Lung (tissue), 12 donors: ENCODE measurements around the gene CDK16. TPM values are rescaled to one million over a fixed set of nuclear protein-coding genes. Genes with fewer than 3 reads are reported as not detected.

ENCODE experiments used
- ATAC-seq: fragments of 200-7000 bp; cut with Tn5 transposase; one replicate; pipeline ENCODE4 v1.9.1; 2020; ENCODE audit warnings: moderate number of reproducible peaks; ENCODE audit not compliant: insufficient read depth, low FRiP score
- DNase-seq, 3 donors: peaks; one replicate each; pipeline ENCODE4 v3.0.0-alpha.2; 2013 to 2017
- H3K27ac ChIP-seq, 2 donors: one replicate each; pipeline ENCODE4 v1.5.1; 2013; ENCODE audit warnings: mild to moderate bottlenecking in 2 of 2, moderate library complexity in 2 of 2, control low read depth in 1 of 2, inconsistent platforms in 1 of 2, low read depth in 1 of 2, low read length in 1 of 2
- H3K27me3 ChIP-seq, 3 donors: one replicate each; pipeline ENCODE4 v1.5.1; 2013; ENCODE audit warnings: low read length in 2 of 3; ENCODE audit not compliant: control insufficient read depth in 3 of 3, insufficient read depth in 3 of 3
- H3K36me3 ChIP-seq, 4 donors: one replicate each; pipeline ENCODE4 v1.5.1; 2013; ENCODE audit warnings: low read length in 4 of 4, mild to moderate bottlenecking in 1 of 4, moderate library complexity in 1 of 4; ENCODE audit not compliant: control insufficient read depth in 4 of 4, insufficient read depth in 4 of 4
- H3K4me1 ChIP-seq, 5 donors: one replicate each; pipeline ENCODE4 v1.5.1; 2013; ENCODE audit warnings: low read length in 5 of 5, mild to moderate bottlenecking in 2 of 5, moderate library complexity in 1 of 5; ENCODE audit not compliant: control insufficient read depth in 5 of 5, insufficient read depth in 5 of 5
- H3K4me3 ChIP-seq: one replicate; pipeline ENCODE4 v1.5.1; 2013; ENCODE audit warnings: mild to moderate bottlenecking, control low read depth, moderate library complexity
- H3K9ac ChIP-seq, 2 donors: one replicate each; pipeline ENCODE4 v1.5.1; 2013; ENCODE audit warnings: low read length in 2 of 2, control low read depth in 1 of 2; ENCODE audit not compliant: insufficient read depth in 1 of 2
- H3K9me3 ChIP-seq, 4 donors: one replicate each; pipeline ENCODE4 v1.5.1; 2013; ENCODE audit warnings: low read length in 3 of 4, mild to moderate bottlenecking in 1 of 4, moderate library complexity in 1 of 4; ENCODE audit not compliant: control insufficient read depth in 4 of 4, insufficient read depth in 3 of 4
- WGBS, 2 donors: extraction: QIAGEN DNeasy Blood & Tissue Kit; methylation state at CpG; one replicate each; pipeline ENCODE4 v1.1.7; 2013; 5-methylcytosine and 5-hydroxymethylcytosine counted together
- polyA plus RNA-seq, 2 donors: library from polyadenylated mRNA; stranded (reverse); fragments of 200-250 nt; gene quantifications; one replicate each; pipeline ENCODE4 v1.2.1, GENCODE V29; 2013
- total RNA-seq, 2 donors: library from RNA; depleted of rRNA in 1 of 2; stranded (reverse); fragments of >200 nt in 1 of 2; gene quantifications; one replicate each; pipeline ENCODE4 v1.2.1, GENCODE V29; 2014 to 2021
- TF ChIP-seq, protein P1 (sequence below): IDR thresholded peaks from 2 replicates; pipeline ENCODE4 v1.5.1; 2012; ENCODE audit warnings: mild to moderate bottlenecking; ENCODE audit errors: control extremely low read depth, extremely low read depth
- donor health status: control.
- donor health status: control.
- donor health status: Bipolar disorder and iron deficiency.
- donor health status: healthy.
- donor health status: DM: yes; HTN: yes; CAD: no.

Gene CDK16
- total and polyA plus RNA-seq, 4 donors = 50.1 to 93.5 (median 60.5) TPM

DNA sequence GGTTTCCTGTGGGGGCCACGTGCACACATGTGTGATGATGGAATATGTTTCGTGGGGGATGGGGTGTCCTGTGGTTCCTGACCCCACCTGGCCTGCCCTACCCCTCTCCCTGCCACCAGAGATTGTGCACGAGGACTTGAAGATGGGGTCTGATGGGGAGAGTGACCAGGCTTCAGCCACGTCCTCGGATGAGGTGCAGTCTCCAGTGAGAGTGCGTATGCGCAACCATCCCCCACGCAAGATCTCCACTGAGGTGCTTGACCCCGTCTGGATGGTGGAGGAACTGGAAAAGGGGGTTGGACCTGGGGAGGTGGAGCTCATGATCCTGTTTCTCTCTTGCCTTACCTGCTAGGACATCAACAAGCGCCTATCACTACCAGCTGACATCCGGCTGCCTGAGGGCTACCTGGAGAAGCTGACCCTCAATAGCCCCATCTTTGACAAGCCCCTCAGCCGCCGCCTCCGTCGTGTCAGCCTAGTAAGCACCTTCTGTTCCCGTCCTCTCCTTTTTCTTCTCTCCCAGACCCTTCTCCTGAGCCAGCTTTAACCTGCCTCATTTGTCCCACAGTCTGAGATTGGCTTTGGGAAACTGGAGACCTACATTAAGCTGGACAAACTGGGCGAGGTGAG lies 5.9 kb downstream of the CDK16 start:
- TF ChIP-seq, protein P1, sequence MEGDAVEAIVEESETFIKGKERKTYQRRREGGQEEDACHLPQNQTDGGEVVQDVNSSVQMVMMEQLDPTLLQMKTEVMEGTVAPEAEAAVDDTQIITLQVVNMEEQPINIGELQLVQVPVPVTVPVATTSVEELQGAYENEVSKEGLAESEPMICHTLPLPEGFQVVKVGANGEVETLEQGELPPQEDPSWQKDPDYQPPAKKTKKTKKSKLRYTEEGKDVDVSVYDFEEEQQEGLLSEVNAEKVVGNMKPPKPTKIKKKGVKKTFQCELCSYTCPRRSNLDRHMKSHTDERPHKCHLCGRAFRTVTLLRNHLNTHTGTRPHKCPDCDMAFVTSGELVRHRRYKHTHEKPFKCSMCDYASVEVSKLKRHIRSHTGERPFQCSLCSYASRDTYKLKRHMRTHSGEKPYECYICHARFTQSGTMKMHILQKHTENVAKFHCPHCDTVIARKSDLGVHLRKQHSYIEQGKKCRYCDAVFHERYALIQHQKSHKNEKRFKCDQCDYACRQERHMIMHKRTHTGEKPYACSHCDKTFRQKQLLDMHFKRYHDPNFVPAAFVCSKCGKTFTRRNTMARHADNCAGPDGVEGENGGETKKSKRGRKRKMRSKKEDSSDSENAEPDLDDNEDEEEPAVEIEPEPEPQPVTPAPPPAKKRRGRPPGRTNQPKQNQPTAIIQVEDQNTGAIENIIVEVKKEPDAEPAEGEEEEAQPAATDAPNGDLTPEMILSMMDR = no peak
- Histone ChIP-seq H3K36me3 (peaks cover 22 to 41% (median 31%) of the 10 kb centered on the region in 4 donors), H3K27ac (no peak overlapping the region), H3K4me3 (no peak overlapping the region), H3K27me3 (peaks cover 0 to 10% (median 0%) of the 10 kb centered on the region in 3 donors), H3K9ac (no peak overlapping the region), H3K9me3 (peaks cover 0 to 2% (median 0%) of the 10 kb centered on the region in 4 donors), H3K4me1 (peaks cover 0 to 12% (median 11%) of the 10 kb centered on the region in 5 donors)
- DNase-seq (no peak), ATAC-seq (no peak)
- 94 to 95% methylated on average over 15 to 17 of the region's 17 CpGs for WGBS, 2 donors

DNA sequence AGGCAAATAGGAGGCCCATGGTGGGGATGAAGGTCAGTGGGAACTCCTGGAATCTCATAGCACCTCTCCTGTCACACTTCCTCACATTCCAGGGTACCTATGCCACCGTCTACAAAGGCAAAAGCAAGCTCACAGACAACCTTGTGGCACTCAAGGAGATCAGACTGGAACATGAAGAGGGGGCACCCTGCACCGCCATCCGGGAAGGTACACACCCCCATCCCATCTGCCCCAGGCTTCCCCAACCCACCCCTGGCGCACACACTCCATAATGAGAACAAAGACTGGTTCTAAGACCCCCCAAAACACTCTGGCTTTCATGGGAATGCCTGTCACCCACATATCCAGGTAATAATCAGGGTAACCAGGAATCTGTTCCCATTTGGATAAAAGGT lies 6.4 kb downstream of the CDK16 start:
- Histone ChIP-seq H3K9ac (no peak overlapping the region), H3K36me3 (peaks cover 22 to 42% (median 31%) of the 10 kb centered on the region in 4 donors), H3K27me3 (peaks cover 0 to 10% (median 0%) of the 10 kb centered on the region in 3 donors), H3K4me1 (peaks cover 0 to 8% (median 6%) of the 10 kb centered on the region in 5 donors), H3K27ac (no peak overlapping the region), H3K9me3 (peaks cover 0 to 2% (median 0%) of the 10 kb centered on the region in 4 donors), H3K4me3 (no peak overlapping the region)
- DNase-seq (no peak), ATAC-seq (no peak)
- TF ChIP-seq, protein P1 = no peak
- WGBS, 2 donors = 95 to 100% methylated on average over 4 of the region's 4 CpGs

DNA sequence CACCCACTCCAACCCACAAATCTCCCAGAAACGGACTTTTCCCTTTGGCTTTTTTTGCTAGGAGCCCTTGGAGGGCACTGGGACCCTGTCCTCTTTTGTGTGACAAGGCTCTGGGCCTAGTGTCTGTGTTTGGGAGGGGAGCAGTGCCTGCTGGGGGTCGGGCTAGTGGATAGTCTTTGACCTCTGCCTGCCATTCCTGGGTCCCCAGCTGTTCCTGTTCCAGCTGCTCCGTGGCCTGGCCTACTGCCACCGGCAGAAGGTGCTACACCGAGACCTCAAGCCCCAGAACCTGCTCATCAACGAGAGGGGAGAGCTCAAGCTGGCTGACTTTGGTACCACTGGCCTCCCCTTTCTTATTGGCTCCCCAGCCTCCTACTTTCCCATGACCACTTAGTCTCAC lies 7.6 kb downstream of the CDK16 start:
- no peak for DNase-seq
- WGBS, 2 donors = 91 to 92% methylated on average over 3 to 6 of the region's 6 CpGs
- H3K27ac ChIP-seq = no peak overlapping the region
- TF ChIP-seq, protein P1 = no peak
- H3K9ac ChIP-seq = no peak overlapping the region
- peaks cover 0 to 2% (median 0%) of the 10 kb centered on the region in 5 donors for H3K4me1 ChIP-seq
- peaks cover 0 to 6% (median 0%) of the 10 kb centered on the region in 3 donors for H3K27me3 ChIP-seq
- ATAC-seq = no peak
- H3K4me3 ChIP-seq = no peak overlapping the region
- peaks cover 0 to 2% (median 0%) of the 10 kb centered on the region in 4 donors for H3K9me3 ChIP-seq
- peaks cover 22 to 42% (median 31%) of the 10 kb centered on the region in 4 donors for H3K36me3 ChIP-seq
